NCI-H2196 treated with DMSO at 0.1 percent for 48 hours (cell line): Measurements from ENCODE around the gene IFT122.
"Not testable (repeated sequence)": the region's sequence is repeated elsewhere in the genome, so short reads cannot be mapped to it uniquely, and the experiment has no call there.

Experiments used
- DNase-seq: peaks from one replicate; lab custom pipeline; 2025; ENCODE audit not compliant: unreplicated experiment; lab: John Stamatoyannopoulos, UW

IFT122 gene

DNA sequence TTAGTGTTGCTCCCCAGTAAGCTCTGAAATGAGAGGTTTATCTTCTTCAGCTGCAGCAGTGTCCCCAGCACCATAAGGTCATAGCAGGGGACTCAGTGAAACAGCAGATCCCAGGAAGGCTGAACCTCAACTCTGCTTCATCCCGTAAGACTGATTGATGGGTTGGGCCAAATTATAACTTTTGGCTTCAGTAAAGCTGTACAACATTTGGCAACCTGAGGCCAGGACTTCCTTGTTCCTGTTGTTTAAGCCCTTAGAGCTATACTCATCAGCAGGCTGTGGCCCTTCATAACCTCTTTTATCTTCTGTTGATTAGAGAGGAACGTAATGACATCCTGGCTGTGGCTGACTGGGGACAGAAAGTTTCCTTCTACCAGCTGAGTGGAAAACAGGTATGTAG is 29.0 kb downstream of the IFT122 start:
- DNase-seq, result no peak

DNA sequence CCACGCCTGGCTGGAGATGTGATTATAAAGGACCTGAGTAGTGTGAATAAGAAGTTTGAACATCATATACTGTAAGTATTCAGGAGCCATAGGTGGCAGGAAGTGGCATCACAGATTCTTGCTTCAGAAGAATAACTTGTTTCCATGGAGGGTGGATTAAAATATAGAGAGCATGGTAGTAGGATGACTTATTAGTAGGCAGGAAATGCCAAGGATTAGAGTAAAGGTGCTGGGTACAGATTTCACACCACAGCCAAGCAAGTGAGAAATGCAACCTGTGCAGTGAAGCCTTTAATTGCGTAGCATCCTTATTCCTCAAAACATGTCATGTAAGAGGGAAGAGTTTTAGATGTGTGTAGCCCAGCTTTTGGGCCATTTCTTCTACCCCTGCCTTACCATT is 30.8 kb downstream of the IFT122 start:
- DNase-seq, result no peak

DNA sequence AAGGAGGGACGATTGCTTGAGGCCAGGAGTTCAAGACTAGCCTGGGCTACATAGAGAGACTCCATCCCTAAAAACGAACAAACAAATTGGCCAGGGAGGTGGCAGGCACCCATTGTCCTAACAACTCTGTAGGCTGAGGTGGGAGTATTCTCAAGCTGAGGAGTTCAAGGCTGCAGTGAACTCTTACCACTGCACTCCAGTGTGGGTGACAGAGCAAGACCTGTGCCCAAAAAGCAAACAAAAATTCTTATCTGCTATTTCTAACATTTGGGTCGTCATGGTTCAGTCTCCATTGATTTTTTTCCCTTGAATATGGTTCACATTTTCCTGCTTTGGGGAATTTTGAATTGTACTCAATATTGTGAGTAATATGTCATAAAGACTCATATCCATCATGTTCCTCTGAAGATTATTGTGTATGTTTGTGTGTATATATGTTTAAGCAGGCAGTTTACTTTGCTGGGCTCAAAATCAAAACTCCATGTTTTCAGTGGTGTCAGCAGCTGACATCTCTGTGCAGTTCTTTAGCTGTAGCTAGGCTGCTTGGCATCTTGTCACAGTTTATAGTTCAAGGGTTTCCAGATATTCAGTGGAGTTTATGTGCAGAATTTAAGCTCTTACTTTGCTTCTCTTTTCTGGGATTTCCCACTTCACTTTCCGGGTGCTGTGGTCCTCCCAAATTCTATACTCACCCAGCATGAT is 33.2 kb downstream of the IFT122 start:
- no peak for DNase-seq

- no peak for DNase-seq
These were observed 33.7 kb downstream of the IFT122 start for GRCh38 chr3:129473769-129474152.

DNA sequence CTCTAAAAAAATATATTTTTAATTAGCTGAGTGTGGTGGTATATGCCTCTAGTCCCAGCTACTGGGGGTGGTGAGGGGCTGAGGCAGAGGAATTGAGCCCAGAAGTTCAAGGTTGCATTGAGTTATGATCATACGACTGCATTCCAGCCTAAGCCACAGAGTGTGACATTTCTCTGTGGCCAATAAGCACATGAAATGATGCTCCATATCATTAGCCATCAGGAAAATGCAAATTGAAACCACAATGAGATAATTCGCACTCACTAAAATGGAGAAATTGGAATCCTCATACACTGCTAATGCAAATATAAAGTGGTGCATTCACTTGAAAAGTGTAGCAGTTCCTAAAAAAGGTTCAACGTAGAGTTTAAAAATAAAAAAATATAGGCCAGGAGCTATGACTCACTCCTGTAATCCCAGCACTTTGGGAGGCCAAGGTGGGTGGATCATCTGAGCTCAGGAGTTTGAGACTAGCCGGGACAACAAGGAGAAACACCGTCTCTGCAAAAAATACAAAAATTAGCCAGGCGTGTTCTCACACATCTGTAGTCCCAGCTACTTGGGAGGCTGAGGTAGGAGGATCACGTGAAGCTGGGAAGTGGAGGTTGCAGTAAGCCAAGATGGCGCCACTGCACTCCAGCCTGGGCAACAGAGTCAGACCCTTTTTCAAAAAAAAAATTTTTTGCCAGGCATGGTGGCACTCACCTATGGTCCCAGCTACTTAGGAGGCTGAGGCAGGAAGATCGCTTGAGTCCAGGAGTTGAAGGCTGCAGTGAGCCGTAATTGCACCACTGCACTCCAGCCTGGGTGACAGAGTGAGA is 35.2 kb downstream of the IFT122 start:
- DNase-seq, result no peak

- DNase-seq, result no peak
These were observed 35.8 kb downstream of the IFT122 start for GRCh38 chr3:129475863-129476262.

- DNase-seq, result no peak
These were observed 36.6 kb downstream of the IFT122 start for GRCh38 chr3:129476586-129476985.

DNA sequence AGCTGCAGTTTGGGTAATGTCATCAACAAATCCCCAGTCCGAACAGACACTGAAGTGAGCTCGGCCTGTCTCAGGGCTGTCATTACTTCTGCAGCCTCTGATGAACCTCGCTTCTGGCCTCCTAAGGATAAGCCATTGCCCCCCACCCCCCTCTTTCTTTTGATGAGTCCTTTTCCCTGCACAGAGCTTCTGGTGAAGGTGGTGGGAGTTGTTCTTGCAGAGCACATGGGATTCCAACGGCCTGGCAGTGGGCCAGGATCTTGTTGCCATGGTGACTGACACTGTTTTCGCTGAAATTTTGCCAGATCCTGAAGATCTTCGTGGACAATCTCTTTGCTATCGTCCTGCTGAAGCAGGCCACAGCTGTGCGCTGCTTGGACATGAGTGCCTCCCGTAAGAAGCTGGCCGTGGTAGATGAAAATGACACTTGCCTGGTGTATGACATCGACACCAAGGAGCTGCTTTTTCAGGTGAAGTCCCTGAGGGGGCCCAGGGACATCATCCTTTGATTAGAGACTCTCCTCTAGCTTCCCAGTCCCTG is 41.3 kb downstream of the IFT122 start:
- not testable (repeated sequence) for DNase-seq

DNA sequence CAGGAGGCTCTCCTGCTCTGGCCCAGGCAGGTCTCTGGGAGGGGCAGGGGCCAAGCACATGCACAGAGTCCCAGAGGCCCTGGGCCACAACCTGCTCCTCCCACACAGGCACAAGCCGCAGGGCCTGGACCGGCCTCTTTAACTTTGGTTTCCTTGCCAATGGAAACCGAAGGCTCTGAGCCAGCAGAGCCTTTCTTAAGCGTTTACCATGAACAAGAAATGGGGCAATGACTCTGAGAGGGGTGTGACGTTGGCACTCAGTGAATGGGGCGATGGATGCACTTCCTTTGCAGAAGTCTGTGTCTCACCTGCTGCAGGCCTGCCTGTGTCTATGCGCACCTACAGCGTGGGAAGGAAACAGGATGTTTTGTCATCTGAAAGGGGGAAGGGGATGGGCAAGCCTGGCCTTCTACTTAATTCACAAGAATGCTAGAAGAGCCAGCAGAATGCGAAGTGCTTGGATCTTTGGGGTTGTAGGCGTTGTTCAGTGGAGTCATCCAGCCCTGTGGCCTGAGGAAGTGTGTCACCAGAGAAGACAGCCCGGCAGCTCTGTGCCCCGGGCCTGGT is 41.8 kb downstream of the IFT122 start:
- no peak for DNase-seq

DNA sequence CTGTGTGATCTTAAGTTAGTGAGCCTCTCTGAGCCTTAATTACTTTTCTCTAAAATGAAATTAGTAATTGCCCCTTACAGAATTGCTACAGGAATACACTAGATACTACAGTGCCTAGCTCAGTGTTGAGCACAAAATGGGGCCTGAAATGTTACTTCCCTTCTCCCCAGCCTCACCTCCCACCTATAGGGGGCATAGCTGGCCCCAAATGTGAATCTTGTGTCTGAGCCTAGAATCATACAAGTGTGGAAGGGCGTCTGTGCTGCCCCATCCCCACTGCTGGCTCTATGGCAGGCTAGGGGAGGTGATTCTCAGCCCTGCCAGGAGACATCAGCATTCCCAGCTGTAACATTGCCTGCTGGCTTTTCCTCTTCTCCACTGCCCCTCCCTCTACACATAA is 42.7 kb downstream of the IFT122 start:
- DNase-seq, result no peak

DNA sequence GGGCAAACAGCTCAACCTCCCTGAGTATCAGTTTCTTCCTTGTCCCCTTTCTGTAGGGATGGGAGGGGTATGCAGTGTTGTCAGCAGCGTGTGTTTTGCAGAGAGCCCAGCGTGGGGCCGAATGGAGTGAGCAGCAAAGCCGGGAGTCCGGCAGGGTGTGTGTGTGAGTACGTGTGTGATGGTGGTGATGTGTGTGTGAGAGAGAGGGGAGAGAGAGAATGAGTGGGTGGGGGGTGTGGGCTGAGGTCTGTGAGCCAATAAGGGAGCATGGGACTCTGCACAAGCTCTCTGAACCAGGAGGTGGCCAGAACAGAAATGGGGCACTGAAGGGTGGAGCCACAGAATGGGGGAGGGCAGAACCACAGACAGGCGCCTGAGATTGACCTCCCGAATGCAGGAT is 43.8 kb downstream of the IFT122 start:
- DNase-seq, result no peak

DNA sequence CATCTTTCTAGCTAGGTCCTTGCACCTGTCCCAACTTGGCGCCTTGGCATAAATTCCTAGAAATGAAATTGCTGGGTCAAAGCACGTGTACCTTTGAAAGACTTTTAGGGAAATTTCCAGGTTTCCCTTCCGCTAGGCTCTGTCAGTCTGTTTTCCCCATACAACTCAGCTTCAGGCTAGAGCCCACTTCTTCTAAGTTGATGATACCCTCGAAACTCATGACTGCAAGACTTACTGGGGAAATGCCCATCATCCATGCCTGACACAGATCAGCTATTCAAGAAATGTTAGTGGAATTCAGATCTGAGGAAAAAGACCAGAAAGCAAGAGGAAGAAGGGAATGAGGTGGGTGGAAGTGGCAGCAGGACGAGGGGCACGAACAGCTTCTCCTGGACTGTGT is 45.1 kb downstream of the IFT122 start:
- DNase-seq, result not testable (repeated sequence)

DNA sequence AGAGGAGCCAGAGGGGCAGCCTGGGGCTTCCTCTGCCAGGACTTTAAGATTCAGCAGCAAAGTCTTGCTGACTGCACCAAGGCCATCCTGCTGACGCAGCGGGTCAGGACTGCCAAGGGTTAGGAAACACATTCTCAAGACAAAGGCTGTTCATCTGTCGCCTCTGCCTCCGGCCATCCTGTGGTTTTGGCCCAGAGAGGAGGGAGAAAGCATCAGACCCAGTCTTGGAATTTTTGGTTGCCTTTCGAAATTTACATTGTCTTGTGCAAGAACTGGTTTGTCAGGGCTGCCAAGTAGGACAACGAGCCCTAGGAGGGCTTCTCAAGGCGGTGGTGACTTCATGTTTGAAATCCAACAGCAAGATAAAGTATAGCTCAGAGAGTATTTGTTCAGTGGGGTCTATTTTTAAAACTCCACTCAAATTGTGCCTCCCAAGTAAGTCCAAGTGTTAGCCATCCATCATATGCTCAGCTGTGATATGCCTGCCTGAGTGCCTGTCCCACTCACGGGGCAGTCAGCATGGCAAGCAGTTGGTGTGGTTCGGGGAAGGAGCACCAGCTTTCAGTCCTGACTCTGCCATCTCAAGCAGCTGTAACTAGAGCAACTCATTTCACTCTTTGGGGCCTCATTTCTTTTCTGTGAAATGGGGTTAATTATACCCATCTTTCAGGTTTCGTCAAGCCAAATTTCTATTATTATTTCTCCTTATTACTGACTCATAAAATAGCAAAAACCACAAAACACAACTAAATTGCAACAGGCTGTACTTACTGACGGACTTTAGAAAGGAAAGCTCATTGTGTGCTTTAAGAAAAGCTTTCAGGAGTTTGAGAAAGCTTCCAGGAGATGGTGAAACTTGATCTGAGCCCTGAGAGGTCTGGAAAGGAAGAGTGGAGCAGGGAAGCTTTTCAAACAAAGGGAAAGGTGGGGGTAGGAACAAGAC is 46.0 kb downstream of the IFT122 start:
- no peak for DNase-seq

DNA sequence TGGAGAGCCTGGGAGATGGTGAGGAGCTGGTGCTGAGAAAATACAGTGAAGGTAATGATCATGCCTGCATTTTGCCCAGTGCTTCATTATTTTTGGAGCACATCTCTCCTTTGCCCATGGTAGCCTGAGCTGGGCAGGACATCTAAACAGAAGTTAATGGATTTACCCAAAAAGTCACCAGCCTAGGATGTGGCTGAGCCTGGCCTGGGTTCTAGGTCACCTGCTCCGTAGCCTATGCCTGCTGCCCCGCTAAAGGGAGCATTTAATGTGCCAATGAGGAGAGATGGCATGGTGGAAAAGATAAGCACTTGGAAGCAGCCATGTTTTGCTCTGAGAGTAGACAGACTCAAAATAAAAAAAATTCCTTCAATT is 46.6 kb downstream of the IFT122 start:
- no peak for DNase-seq

- no peak for DNase-seq
These were observed 47.3 kb downstream of the IFT122 start for GRCh38 chr3:129487183-129487867.

- not testable (repeated sequence) for DNase-seq
These were observed 47.9 kb downstream of the IFT122 start for GRCh38 chr3:129487868-129488335.

DNA sequence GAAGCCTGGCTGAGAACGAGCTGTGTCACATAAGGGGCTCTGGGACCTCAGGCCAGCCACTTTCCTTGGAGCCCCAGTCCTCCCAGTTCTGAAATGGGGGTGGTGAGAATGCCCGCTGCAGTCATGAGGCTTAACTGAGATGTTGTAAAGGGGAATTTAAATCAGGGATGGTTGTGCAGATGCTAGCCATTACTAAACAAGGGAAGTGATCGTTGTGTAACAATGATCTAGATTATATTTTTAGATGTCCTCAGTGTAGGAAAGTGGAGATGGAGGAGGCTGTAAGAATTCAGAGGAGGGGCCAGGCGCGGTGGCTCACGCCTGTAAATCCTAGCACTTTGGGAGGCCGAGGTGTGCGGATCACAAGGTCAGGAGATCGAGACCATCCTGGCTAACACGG is 49.2 kb downstream of the IFT122 start:
- DNase-seq, result not testable (repeated sequence)

- DNase-seq, result peak; percentile 88
These were observed 50.2 kb downstream of the IFT122 start for GRCh38 chr3:129490273-129490675.

DNA sequence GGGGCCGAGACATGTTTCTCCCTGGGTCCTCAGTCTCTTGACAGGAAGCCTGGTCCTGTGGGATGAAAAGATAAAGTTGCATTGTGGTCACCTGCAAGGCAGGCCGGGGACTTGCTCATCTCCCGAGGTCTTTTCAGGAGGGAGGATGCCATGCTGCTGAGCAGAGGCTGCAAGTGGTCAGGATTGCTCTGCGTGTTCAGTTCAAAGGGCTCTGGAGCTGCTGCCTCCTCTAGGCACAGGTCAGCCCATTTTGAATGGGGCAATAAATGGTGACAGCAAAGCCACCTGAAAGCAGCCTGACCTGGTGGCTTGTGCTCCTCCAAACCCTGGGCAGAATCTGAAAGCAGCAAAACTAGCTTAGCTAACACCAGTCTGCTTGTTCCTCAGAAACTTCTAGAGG is 51.1 kb downstream of the IFT122 start:
- DNase-seq, result not testable (repeated sequence)

- no peak for DNase-seq
These were observed 51.8 kb downstream of the IFT122 start for GRCh38 chr3:129491794-129492193.
